SK-N-SH treated with all-trans-retinoic acid at 6 μM for 48 hours (cell line): ENCODE measurements around the gene DLG5.

Experiments
- ATAC-seq: fragments of 200-7000 bp; cut with Tn5 transposase; 3 replicates; pipeline ENCODE4 v1.9.1; 2020; ENCODE audit warnings: mild to moderate bottlenecking, moderate library complexity
- ARNTL ChIP-seq: fragments of 450-650 bp; formaldehyde crosslinking; IDR thresholded peaks from 2 replicates; pipeline ENCODE4 v1.5.0; 2020; ENCODE audit warnings: low read depth, mild to moderate bottlenecking, moderate library complexity, borderline replicate concordance
- BACH2 ChIP-seq: fragments of 250-450 bp; sonication (Bioruptor Pico); IDR thresholded peaks from 2 replicates; pipeline ENCODE4 v1.9.0; 2021; ENCODE audit warnings: mild to moderate bottlenecking, borderline replicate concordance
- CREB5 ChIP-seq: fragments of 250-450 bp; sonication (Bioruptor Pico); IDR thresholded peaks from 2 replicates; pipeline ENCODE4 v1.5.1; 2020; ENCODE audit warnings: low read depth, mild to moderate bottlenecking, moderate library complexity
- CSDC2 ChIP-seq: fragments of 250-450 bp; sonication (Bioruptor Pico); IDR thresholded peaks from 2 replicates; pipeline ENCODE4 v1.5.0; 2020; ENCODE audit warnings: mild to moderate bottlenecking, moderate library complexity
- ESRRG ChIP-seq: fragments of 250-450 bp; sonication (Bioruptor Pico); IDR thresholded peaks from 2 replicates; pipeline ENCODE4 v1.6.1; 2021; ENCODE audit warnings: mild to moderate bottlenecking
- GLIS3 ChIP-seq: fragments of 250-450 bp; sonication (Bioruptor Pico); IDR thresholded peaks from 2 replicates; pipeline ENCODE4 v1.5.0; 2020; ENCODE audit warnings: mild to moderate bottlenecking, moderate library complexity
- ISL1 ChIP-seq: fragments of 250-450 bp; sonication (Bioruptor Pico); IDR thresholded peaks from 2 replicates; pipeline ENCODE4 v2.1.2; 2022; ENCODE audit warnings: mild to moderate bottlenecking, moderate library complexity
- OSR1 ChIP-seq: fragments of 250-450 bp; sonication (Bioruptor Pico); IDR thresholded peaks from 2 replicates; pipeline ENCODE4 v1.8.0; 2022; ENCODE audit warnings: moderate library complexity, mild to moderate bottlenecking, inconsistent platforms
- PATZ1 ChIP-seq: fragments of 250-450 bp; sonication (Bioruptor Pico); IDR thresholded peaks from 2 replicates; pipeline ENCODE4 v1.8.0; 2020; ENCODE audit warnings: mild to moderate bottlenecking, moderate library complexity, borderline replicate concordance
- POU6F1 ChIP-seq: fragments of 250-450 bp; sonication (Bioruptor Pico); IDR thresholded peaks from 2 replicates; pipeline ENCODE4 v1.8.0; 2021; ENCODE audit warnings: low read depth, mild to moderate bottlenecking, moderate library complexity, borderline replicate concordance
- RARB ChIP-seq: fragments of 250-450 bp; sonication (Bioruptor Pico); IDR thresholded peaks from 2 replicates; pipeline ENCODE4 v1.8.0; 2021; ENCODE audit warnings: mild to moderate bottlenecking, moderate library complexity
- SNAI2 ChIP-seq: fragments of 250-450 bp; sonication (Bioruptor Pico); IDR thresholded peaks from 2 replicates; pipeline ENCODE4 v1.5.0; 2020; ENCODE audit warnings: mild to moderate bottlenecking, moderate library complexity
- TCF4 ChIP-seq: fragments of 250-450 bp; sonication (Bioruptor Pico); IDR thresholded peaks from 2 replicates; pipeline ENCODE4 v1.8.0; 2021; ENCODE audit warnings: mild to moderate bottlenecking, moderate library complexity, borderline replicate concordance
- TOX ChIP-seq: fragments of 250-450 bp; sonication (Bioruptor Pico); IDR thresholded peaks from 2 replicates; pipeline ENCODE4 v1.8.0; 2021; ENCODE audit warnings: mild to moderate bottlenecking, moderate library complexity, borderline replicate concordance
- TSHZ2 ChIP-seq: fragments of 250-450 bp; sonication (Bioruptor Pico); IDR thresholded peaks from 2 replicates; pipeline ENCODE4 v1.5.0; 2020; ENCODE audit warnings: mild to moderate bottlenecking, moderate library complexity
- ZFP3 ChIP-seq: fragments of 250-450 bp; sonication (Bioruptor Pico); IDR thresholded peaks from 2 replicates; pipeline ENCODE4 v1.5.0; 2020; ENCODE audit warnings: mild to moderate bottlenecking, moderate library complexity
- ZNF565 ChIP-seq: fragments of 450-650 bp; formaldehyde crosslinking; conservative IDR thresholded peaks from 2 replicates; pipeline ENCODE4 v1.5.0; 2020; ENCODE audit warnings: low read depth, mild to moderate bottlenecking, moderate library complexity
- ZNF70 ChIP-seq: fragments of 450-650 bp; formaldehyde crosslinking; IDR thresholded peaks from 2 replicates; pipeline ENCODE4 v1.5.0; 2020; ENCODE audit warnings: mild to moderate bottlenecking, moderate library complexity
- ZNF8 ChIP-seq: fragments of 450-650 bp; formaldehyde crosslinking; IDR thresholded peaks from 2 replicates; pipeline ENCODE4 v1.5.0; 2020; ENCODE audit warnings: mild to moderate bottlenecking, moderate library complexity

DLG5 gene

GRCh38 chr10:77962350-77963146, 36.0 kb upstream of the DLG5 start:
- ATAC-seq, result no peak
- TF ChIP-seq ARNTL, result no peak
- TF ChIP-seq ZNF70 (CRISPR knock-in tag), result 0 out of 2 replicates have a peak, but pooled peaks have one; percentile 20

- TF ChIP-seq POU6F1 (CRISPR knock-in tag) (no peak), ZNF70 (CRISPR knock-in tag) (no peak), ESRRG (CRISPR knock-in tag) (no peak), CSDC2 (no peak), GLIS3 (CRISPR knock-in tag) (no peak)
- no peak for ATAC-seq
Observed at GRCh38 chr10:77961668-77962067, 35.1 kb upstream of the DLG5 start.

GRCh38 chr10:77960829-77961329, 34.3 kb upstream of the DLG5 start:
- no peak for ATAC-seq
- TF ChIP-seq ZFP3 (no peak), OSR1 (CRISPR knock-in tag) (no peak)

GRCh38 chr10:77959887-77960455, 33.4 kb upstream of the DLG5 start:
- no peak for TF ChIP-seq BACH2 (CRISPR knock-in tag)
- TF ChIP-seq TOX (CRISPR knock-in tag), result no peak
- no peak for TF ChIP-seq POU6F1 (CRISPR knock-in tag)
- no peak for TF ChIP-seq GLIS3 (CRISPR knock-in tag)
- no peak for TF ChIP-seq CSDC2
- TF ChIP-seq ISL1, result no peak
- no peak for TF ChIP-seq RARB (CRISPR knock-in tag)
- TF ChIP-seq SNAI2 (CRISPR knock-in tag), result no peak
- no peak for ATAC-seq

- no peak for ATAC-seq
Observed at GRCh38 chr10:77959384-77959783, 32.8 kb upstream of the DLG5 start.

GRCh38 chr10:77955136-77955535, 28.6 kb upstream of the DLG5 start:
- ATAC-seq, result no peak
- TF ChIP-seq ZFP3 (no peak), TSHZ2 (CRISPR knock-in tag) (no peak), CREB5 (no peak), ZNF565 (CRISPR knock-in tag) (no peak), ZNF8 (CRISPR knock-in tag) (no peak)
- TF ChIP-seq, all 23 proteins: peak for 0

More at GRCh38 chr10:77959384-77959783, 32.8 kb upstream of the DLG5 start:
- TF ChIP-seq TCF4 (CRISPR knock-in tag) (no peak), PATZ1 (no peak), OSR1 (CRISPR knock-in tag) (no peak)
